Muscle layer of colon (tissue), 2 donors: ENCODE results near the gene UTY.

Experiments
- H3K27ac ChIP-seq: one replicate; pipeline ENCODE4 v1.7.0; 2013; ENCODE audit warnings: low read depth, mild to moderate bottlenecking, low read length, moderate library complexity
- H3K27me3 ChIP-seq, 2 donors: one replicate each; pipeline ENCODE4 v1.7.0; 2013; ENCODE audit warnings: low read length in 2 of 2, mild to moderate bottlenecking in 2 of 2; ENCODE audit not compliant: insufficient read depth in 2 of 2, control insufficient read depth in 1 of 2
- H3K36me3 ChIP-seq: one replicate; pipeline ENCODE4 v1.7.0; 2013; ENCODE audit warnings: mild to moderate bottlenecking, low read length; ENCODE audit not compliant: insufficient read depth
- H3K4me1 ChIP-seq: one replicate; pipeline ENCODE4 v1.7.0; 2013; ENCODE audit warnings: mild to moderate bottlenecking, low read length; ENCODE audit not compliant: insufficient read depth
- H3K4me3 ChIP-seq, 2 donors: one replicate each; pipeline ENCODE4 v1.7.0; 2013; ENCODE audit warnings: low read length in 2 of 2, low read depth in 1 of 2, mild to moderate bottlenecking in 1 of 2, moderate library complexity in 1 of 2
- H3K9ac ChIP-seq: one replicate; pipeline ENCODE4 v1.7.0; 2013; ENCODE audit warnings: low read length
- H3K9me3 ChIP-seq: one replicate; pipeline ENCODE4 v1.7.0; 2013; ENCODE audit warnings: mild to moderate bottlenecking, low read length
- donor health status: abdominal sarcoma.
- donor health status: Adenocarcinoma of cecum.

The UTY gene

DNA sequence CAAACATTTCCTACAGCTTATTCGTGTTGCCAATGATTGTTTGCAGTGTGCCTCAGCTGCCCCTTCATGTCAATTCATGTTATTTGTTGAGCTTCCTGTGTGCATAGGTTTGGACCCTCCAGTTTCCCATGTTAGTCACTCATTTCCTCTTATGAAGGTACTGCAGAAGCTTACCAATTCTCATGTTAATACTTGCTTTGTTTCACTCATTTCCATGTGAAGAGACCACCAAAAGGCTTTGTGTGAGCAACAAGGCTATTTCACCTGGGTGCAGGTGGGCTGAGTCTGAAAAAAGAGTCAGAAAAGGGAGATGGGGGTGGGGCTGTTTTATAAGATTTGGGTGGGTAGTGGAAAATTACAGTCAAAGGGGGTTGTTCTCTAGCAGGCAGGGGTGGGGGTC lies 274.6 kb downstream of the UTY start:
- Histone ChIP-seq H3K4me3 (no peak overlapping the region), H3K9me3 (no peaks in the 10 kb centered on the region), H3K36me3 (no peaks in the 10 kb centered on the region), H3K27ac (no peak overlapping the region), H3K9ac (no peak overlapping the region), H3K27me3 (no peaks in the 10 kb centered on the region), H3K4me1 (no peaks in the 10 kb centered on the region)
